Erythroblast (primary cell): ENCODE data around the gene DAB2IP.

Source experiments
- GATA1 ChIP-seq: IDR thresholded peaks from 2 replicates; pipeline ENCODE4 v1.6.1; 2011; ENCODE audit warnings: low read depth, mild to moderate bottlenecking, control low read depth, low read length, moderate library complexity
- POLR2A ChIP-seq: IDR thresholded peaks from 2 replicates; pipeline ENCODE4 v1.6.1; 2011; ENCODE audit warnings: mild to moderate bottlenecking, low read length

DNA sequence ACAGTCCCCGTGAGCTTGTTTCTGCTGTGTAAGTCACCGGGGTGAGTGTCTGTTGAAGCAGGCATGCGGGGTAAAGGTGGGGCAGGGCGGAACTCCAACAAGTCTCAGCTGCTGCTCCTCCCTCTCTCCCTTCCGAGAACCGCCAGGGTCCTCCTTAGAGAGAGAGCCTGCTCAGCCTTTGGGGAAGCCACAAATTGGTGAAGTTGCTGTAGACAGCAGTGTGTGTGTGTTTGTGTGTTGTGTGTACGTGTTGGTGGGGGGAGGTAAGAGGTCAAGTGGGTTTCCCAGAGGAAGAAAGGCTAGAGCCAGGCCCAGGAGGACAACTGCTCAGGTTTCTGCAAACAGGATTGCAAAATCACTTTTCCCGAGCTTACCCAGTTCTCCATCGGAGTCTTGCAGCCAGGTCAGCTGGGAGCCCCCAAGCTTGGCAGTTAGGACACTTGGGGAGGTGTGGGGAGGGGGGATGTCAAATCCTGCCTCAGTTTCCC, 38.9 kb upstream of the DAB2IP start:
- TF ChIP-seq GATA1 (no peak), POLR2A (no peak)
